Naive thymus-derived CD8-positive, alpha-beta T cell (primary cell): ENCODE measurements around the gene CHEK2. TPM values are rescaled to one million over a fixed set of nuclear protein-coding genes. Genes with fewer than 3 reads are reported as not detected.

Experiments used
- polyA plus RNA-seq, 3 donors: library from polyadenylated mRNA; unstranded; fragments of 300-500 nt; fragmentation: Illumina TruSeq; gene quantifications; one replicate each; pipeline ENCODE4 v1.2.3, GENCODE V29; 2021
- total RNA-seq, 8 experiments: library from RNA in 2 of 8; stranded (reverse) in 2 of 8; gene quantifications; one replicate each; pipeline ENCODE4 v1.2.3 and lab custom pipeline; 2021 to 2026

The CHEK2 gene
- total and polyA plus RNA-seq, 5 experiments from 2014 or later = 6.7 to 10.1 (median 7.7) TPM

Other genes with a start within 250 kb of the CHEK2 start
- 1 to 10 TPM; 2.6 to 6.4 TPM for gene TTC28, start 62.0 kb downstream of the CHEK2 start, total RNA-seq
- gene TTC28, start 62.0 kb downstream of the CHEK2 start, polyA plus RNA-seq = 1 to 10 TPM in 1 of 3 donors, under 1 TPM in 2; 0.44 to 1.3 (median 0.81) TPM
- 10 to 100 TPM; 11.7 to 12.1 TPM for gene HSCB, start 219 bp upstream of the CHEK2 start, total RNA-seq
- 10 to 100 TPM in 2 of 3 donors, 1 to 10 TPM in 1; 9.1 to 11.5 (median 11.5) TPM for gene HSCB, start 219 bp upstream of the CHEK2 start, polyA plus RNA-seq
- 10 to 100 TPM; 16.6 to 17.6 TPM for gene CCDC117, start 30.9 kb upstream of the CHEK2 start, total RNA-seq
- gene CCDC117, start 30.9 kb upstream of the CHEK2 start, polyA plus RNA-seq = 10 to 100 TPM in 1 of 3 donors, 1 to 10 TPM in 2; 7.2 to 11.1 (median 7.7) TPM
- 10 to 100 TPM; 55.1 to 56.0 TPM for gene XBP1, start 58.7 kb upstream of the CHEK2 start, total RNA-seq
- 100 to 1,000 TPM; 150 to 238 (median 176) TPM for gene XBP1, start 58.7 kb upstream of the CHEK2 start, polyA plus RNA-seq
- gene ZNRF3, start 141.8 kb upstream of the CHEK2 start, total RNA-seq = under 1 TPM; 0.60 to 0.69 TPM
- under 1 TPM in 2 of 3 donors, not detected in 1; 0.08 TPM for gene ZNRF3, start 141.8 kb upstream of the CHEK2 start, polyA plus RNA-seq